PC-3 (cell line): ENCODE results near the gene MTX1. TPM values are rescaled to one million over a fixed set of nuclear protein-coding genes. Genes with fewer than 3 reads are reported as not detected.

Experiments used
- ATAC-seq: fragments of 200-7000 bp; cut with Tn5 transposase; 2 replicates; pipeline ENCODE4 v1.9.1; 2020; ENCODE audit warnings: mild to moderate bottlenecking, moderate library complexity
- BruUV-seq: library from RNA; stranded (reverse); fragments of 400-500 nt; replicated peaks from 2 replicates; lab custom pipeline; 2021; lab: Mats Ljungman, UMichigan
- CTCF ChIA-PET: fragments of 300-600 bp; sonication (Branson Sonifier 250); formaldehyde crosslinking; loops from one replicate; lab custom pipeline; 2022; ENCODE audit warnings: antibody characterized with exemption; lab: Charles Lee
- POLR2A ChIA-PET: fragments of 300-600 bp; sonication (Branson Sonifier 250); formaldehyde crosslinking; loops from one replicate; lab custom pipeline; 2022; ENCODE audit warnings: antibody characterized with exemption; ENCODE audit not compliant: unreplicated experiment; lab: Charles Lee
- DNase-seq: peaks from one replicate; pipeline ENCODE4 v3.0.0-alpha.2; 2015
- H2AFZ ChIP-seq: fragments of 300-600 bp; sonication (generic); 2 replicates; pipeline ENCODE4 v1.6.0; 2016; ENCODE audit warnings: antibody characterized with exemption, low read length
- H3F3A ChIP-seq: fragments of 300-600 bp; sonication (generic); one replicate; pipeline ENCODE4 v1.6.0; 2017; ENCODE audit warnings: antibody characterized with exemption, low read length, control low read depth, mild to moderate bottlenecking; ENCODE audit not compliant: unreplicated experiment
- H3K27ac ChIP-seq: fragments of 300-600 bp; sonication (generic); 2 replicates; pipeline ENCODE4 v1.5.1; 2016; ENCODE audit warnings: mild to moderate bottlenecking, low read length
- H3K27me3 ChIP-seq: fragments of 300-600 bp; sonication (generic); 2 replicates; pipeline ENCODE4 v1.6.1; 2016; ENCODE audit warnings: low read length, mixed read lengths
- H3K36me3 ChIP-seq: fragments of 300-600 bp; sonication (generic); 2 replicates; pipeline ENCODE4 v1.6.1; 2016; ENCODE audit warnings: low read depth, mixed run types, low read length, mixed read lengths
- H3K4me1 ChIP-seq: fragments of 300-600 bp; sonication (generic); 2 replicates; pipeline ENCODE4 v1.5.1; 2016; ENCODE audit warnings: low read length; ENCODE audit not compliant: insufficient read depth
- H3K4me2 ChIP-seq: fragments of 300-600 bp; sonication (generic); 2 replicates; pipeline ENCODE4 v1.6.0; 2016; ENCODE audit warnings: low read length
- H3K4me3 ChIP-seq: fragments of 300-600 bp; sonication (generic); 2 replicates; pipeline ENCODE4 v1.5.1; 2016; ENCODE audit warnings: mild to moderate bottlenecking, low read length, mixed read lengths
- H3K79me2 ChIP-seq: fragments of 300-600 bp; sonication (generic); 2 replicates; pipeline ENCODE4 v1.6.1; 2017; ENCODE audit warnings: low read length, mixed read lengths
- H3K9ac ChIP-seq: fragments of 300-600 bp; sonication (generic); 2 replicates; pipeline ENCODE4 v1.6.0; 2016; ENCODE audit warnings: mild to moderate bottlenecking, low read length
- H3K9me2 ChIP-seq: fragments of 300-600 bp; sonication (generic); replicated peaks from 2 replicates; pipeline ENCODE4 v1.6.1; 2016; ENCODE audit warnings: mixed run types, low read length, mixed read lengths
- H3K9me3 ChIP-seq: fragments of 300-600 bp; sonication (generic); 2 replicates; pipeline ENCODE4 v1.6.1; 2016; ENCODE audit warnings: low read length, mixed read lengths
- H4K20me1 ChIP-seq: fragments of 300-600 bp; sonication (generic); 2 replicates; pipeline ENCODE4 v1.6.1; 2016; ENCODE audit warnings: low read length, mixed read lengths
- EZH2 ChIP-seq: fragments of 300-600 bp; sonication (generic); IDR thresholded peaks from one replicate; pipeline ENCODE4 v1.6.1; 2017; ENCODE audit warnings: antibody characterized with exemption, mild to moderate bottlenecking, low read length; ENCODE audit not compliant: unreplicated experiment
- EZH2phosphoT487 ChIP-seq: fragments of 300-600 bp; sonication (generic); IDR thresholded peaks from 2 replicates; pipeline ENCODE4 v1.6.1; 2018; ENCODE audit warnings: mild to moderate bottlenecking, antibody characterized with exemption, low read length, borderline replicate concordance
- intact Hi-C: fragments of 100-400 bp; cut with micrococcal nuclease; formaldehyde crosslinking; loops from 2 replicates; pipeline ENCODE4 v1.9.0; 2023
- total RNA-seq: library from RNA; depleted of rRNA; stranded (reverse); fragments of >200 nt; gene quantifications from 2 replicates; pipeline ENCODE4 v1.2.3, GENCODE V29; 2014
- TF ChIP-seq, protein P1 (sequence below): fragments of 300-600 bp; sonication (generic); conservative IDR thresholded peaks from 2 replicates; pipeline ENCODE4 v1.5.1; 2017; ENCODE audit warnings: antibody characterized with exemption, low read depth, mild to moderate bottlenecking, low read length

The MTX1 gene
- total RNA-seq, 1 experiment from 2014 or later, result 152 TPM

DNA sequence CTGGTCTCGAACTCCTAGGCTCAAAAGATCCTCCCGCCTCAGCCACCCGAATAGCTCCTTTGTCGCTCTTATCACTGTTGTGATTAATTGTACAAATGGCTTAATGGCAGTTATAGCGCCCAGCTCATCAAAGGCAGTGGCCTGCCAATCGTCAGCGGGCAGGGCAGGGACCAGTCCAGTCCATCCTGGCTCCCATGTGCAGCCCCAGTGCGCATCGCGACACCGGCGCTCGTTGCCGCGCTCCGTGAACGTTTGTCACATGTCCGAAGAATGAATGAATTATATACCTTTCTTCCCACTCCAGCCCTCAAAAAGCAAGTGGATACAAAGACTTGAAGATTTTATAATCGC is 18.4 kb downstream of the MTX1 start:
- Histone ChIP-seq H2AFZ (peak overlapping the region; percentile 73), H3K4me2 (peak overlapping the region; percentile 82), H3K9ac (peak overlapping the region; percentile 87), H3K27ac (peak overlapping the region; percentile 55), H3K27me3 (no peaks in the 10 kb centered on the region), H3F3A (no peaks in the 10 kb centered on the region), H3K9me3 (no peaks in the 10 kb centered on the region), H3K9me2 (no peaks in the 10 kb centered on the region), H3K4me3 (peak overlapping the region; percentile 76), H3K79me2 (peaks cover 25% of the 10 kb centered on the region), H3K4me1 (peaks cover 45% of the 10 kb centered on the region), H3K36me3 (no peaks in the 10 kb centered on the region), H4K20me1 (no peaks in the 10 kb centered on the region)
- intact Hi-C loops, result loop anchor here (1.0 to 5.0 kb wide), 3 partner anchors 20 to 51 kb away; partner anchors contain the start of gene THBS3
- DNase-seq (peak; percentile 55), ATAC-seq (peak; percentile 48)
- ChIA-PET POLR2A (interaction anchor here (0.6 kb wide), 1 partner anchor 33 kb away, joined by 3 read pairs; no protein-coding TSS in a partner anchor), CTCF (interaction anchor here (1.3 to 2.0 kb wide), 3 partner anchors 20 to 54 kb away, joined by 6 to 9 read pairs (median 7); partner anchors contain the start of genes KRTCAP2 and THBS3)
- TF ChIP-seq, protein P1, sequence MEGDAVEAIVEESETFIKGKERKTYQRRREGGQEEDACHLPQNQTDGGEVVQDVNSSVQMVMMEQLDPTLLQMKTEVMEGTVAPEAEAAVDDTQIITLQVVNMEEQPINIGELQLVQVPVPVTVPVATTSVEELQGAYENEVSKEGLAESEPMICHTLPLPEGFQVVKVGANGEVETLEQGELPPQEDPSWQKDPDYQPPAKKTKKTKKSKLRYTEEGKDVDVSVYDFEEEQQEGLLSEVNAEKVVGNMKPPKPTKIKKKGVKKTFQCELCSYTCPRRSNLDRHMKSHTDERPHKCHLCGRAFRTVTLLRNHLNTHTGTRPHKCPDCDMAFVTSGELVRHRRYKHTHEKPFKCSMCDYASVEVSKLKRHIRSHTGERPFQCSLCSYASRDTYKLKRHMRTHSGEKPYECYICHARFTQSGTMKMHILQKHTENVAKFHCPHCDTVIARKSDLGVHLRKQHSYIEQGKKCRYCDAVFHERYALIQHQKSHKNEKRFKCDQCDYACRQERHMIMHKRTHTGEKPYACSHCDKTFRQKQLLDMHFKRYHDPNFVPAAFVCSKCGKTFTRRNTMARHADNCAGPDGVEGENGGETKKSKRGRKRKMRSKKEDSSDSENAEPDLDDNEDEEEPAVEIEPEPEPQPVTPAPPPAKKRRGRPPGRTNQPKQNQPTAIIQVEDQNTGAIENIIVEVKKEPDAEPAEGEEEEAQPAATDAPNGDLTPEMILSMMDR, result peak; percentile 37
- TF ChIP-seq EZH2, result no peak
- no peak for TF ChIP-seq EZH2phosphoT487
- TSS peak; percentile 90 for BruUV-seq

DNA sequence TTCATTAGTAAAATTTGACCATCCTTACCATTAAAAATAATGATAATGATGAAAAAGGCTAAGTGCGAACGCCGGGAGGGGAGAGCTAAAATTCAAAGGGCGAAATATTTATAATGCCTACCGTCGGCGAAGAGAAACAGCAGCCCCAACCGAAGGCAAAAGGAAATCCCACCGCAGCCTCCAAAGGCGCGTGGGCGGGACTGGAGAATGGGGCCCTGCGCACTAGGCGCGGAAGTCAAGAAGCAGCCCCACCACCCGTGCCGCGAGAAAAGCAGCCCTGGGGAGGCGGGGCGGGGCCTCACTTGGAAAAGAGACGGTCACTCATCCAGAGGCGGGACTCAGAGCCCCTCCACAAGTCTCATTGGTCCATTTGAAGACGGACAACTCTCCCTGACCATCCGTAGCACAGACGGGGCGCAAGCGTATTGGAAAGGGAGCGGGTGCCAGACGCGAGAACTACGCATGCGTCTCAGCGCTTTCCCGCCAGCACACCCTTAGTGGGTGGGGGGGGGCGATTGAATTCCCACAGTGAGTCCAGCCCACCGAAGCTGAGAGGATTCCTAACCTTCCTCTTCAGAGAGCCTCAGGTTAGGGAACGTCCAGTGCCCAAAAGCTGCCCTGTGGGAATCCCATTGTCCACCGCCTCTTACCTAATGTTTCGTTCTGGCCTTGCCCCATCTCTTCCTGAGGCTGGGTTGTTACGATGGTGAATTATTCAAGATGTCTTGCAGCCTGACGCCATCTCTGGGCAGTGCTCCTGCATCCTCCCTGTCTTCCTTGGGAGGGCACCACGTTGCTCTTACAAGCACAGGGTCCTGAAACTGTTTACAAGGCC is 19.0 kb downstream of the MTX1 start:
- TF ChIP-seq EZH2phosphoT487 (no peak), EZH2 (no peak)
- TF ChIP-seq, protein P1, result no peak
- H3F3A ChIP-seq, result no peaks in the 10 kb centered on the region
- H3K4me1 ChIP-seq, result peaks cover 45% of the 10 kb centered on the region
- H3K9me3 ChIP-seq, result no peaks in the 10 kb centered on the region
- DNase-seq (peak; percentile 100), ATAC-seq (peak; percentile 96)
- peak overlapping the region; percentile 87 for H3K9ac ChIP-seq
- H3K9me2 ChIP-seq, result no peaks in the 10 kb centered on the region
- peak overlapping the region; percentile 55 for H3K27ac ChIP-seq
- H2AFZ ChIP-seq, result peak overlapping the region; percentile 89
- ChIA-PET CTCF (interaction anchor here (1.3 to 2.0 kb wide), 3 partner anchors 20 to 55 kb away, joined by 6 to 9 read pairs (median 7); partner anchors contain the start of genes KRTCAP2 and THBS3), POLR2A (interaction anchor here (0.6 kb wide), 2 partner anchors 33 to 1509 kb away, joined by 3 read pairs; no protein-coding TSS in a partner anchor)
- H3K4me3 ChIP-seq, result peak overlapping the region; percentile 76
- intact Hi-C loops, result loop anchor here (1.0 to 5.0 kb wide), 2 partner anchors 20 to 35 kb away; partner anchors contain the start of gene THBS3
- H3K79me2 ChIP-seq, result peaks cover 25% of the 10 kb centered on the region
- peak overlapping the region; percentile 82 for H3K4me2 ChIP-seq
- no peaks in the 10 kb centered on the region for H4K20me1 ChIP-seq
- H3K27me3 ChIP-seq, result no peaks in the 10 kb centered on the region
- no peaks in the 10 kb centered on the region for H3K36me3 ChIP-seq
- TSS peak; percentile 98 for BruUV-seq
